Measurements from ENCODE around the gene SORCS2. TPM values are rescaled to one million over a fixed set of nuclear protein-coding genes. Genes with fewer than 3 reads are reported as not detected.

Gene SORCS2
- polyA plus RNA-seq, 1 donor from 2014 or later = 1.0 TPM

GRCh38 chr4:7391637-7392437, 199.5 kb downstream of the SORCS2 start:
- no peak overlapping the region for H3K9ac ChIP-seq (ENCODE audit: low read length)
- no peaks in the 10 kb centered on the region for H3F3A ChIP-seq (ENCODE audit: insufficient read depth, low read length, poor library complexity, severe bottlenecking)
- H3K4me2 ChIP-seq (ENCODE audit: low read length) = no peak overlapping the region
- no peak overlapping the region for H3K27ac ChIP-seq (ENCODE audit: low read length)
- no peaks in the 10 kb centered on the region for H4K20me1 ChIP-seq (ENCODE audit: insufficient read depth)
- no peaks in the 10 kb centered on the region for H3K79me2 ChIP-seq (replicated peaks; ENCODE audit: insufficient read depth, low read length)
- TF ChIP-seq TAF1 (IDR thresholded peaks at IDR 0.05; ENCODE audit: low read depth) (no peak), SMC3 (conservative IDR thresholded peaks at IDR 0.05; ENCODE audit: poor library complexity) (no peak), REST (IDR thresholded peaks at IDR 0.05; ENCODE audit: borderline replicate concordance) (no peak)
- no peak overlapping the region for H3K4me3 ChIP-seq (ENCODE audit: low read length)
- no peaks in the 10 kb centered on the region for H3K27me3 ChIP-seq (ENCODE audit: insufficient read depth, low read depth, low read length)
- no peaks in the 10 kb centered on the region for H3K9me2 ChIP-seq (ENCODE audit: insufficient read depth, low read length)
- no peaks in the 10 kb centered on the region for H3K36me3 ChIP-seq (ENCODE audit: insufficient read depth, low read length)
- no peaks in the 10 kb centered on the region for H3K9me3 ChIP-seq (ENCODE audit: low read length)
- no peak overlapping the region for H2AFZ ChIP-seq (ENCODE audit: low read depth, low read length)

DNA sequence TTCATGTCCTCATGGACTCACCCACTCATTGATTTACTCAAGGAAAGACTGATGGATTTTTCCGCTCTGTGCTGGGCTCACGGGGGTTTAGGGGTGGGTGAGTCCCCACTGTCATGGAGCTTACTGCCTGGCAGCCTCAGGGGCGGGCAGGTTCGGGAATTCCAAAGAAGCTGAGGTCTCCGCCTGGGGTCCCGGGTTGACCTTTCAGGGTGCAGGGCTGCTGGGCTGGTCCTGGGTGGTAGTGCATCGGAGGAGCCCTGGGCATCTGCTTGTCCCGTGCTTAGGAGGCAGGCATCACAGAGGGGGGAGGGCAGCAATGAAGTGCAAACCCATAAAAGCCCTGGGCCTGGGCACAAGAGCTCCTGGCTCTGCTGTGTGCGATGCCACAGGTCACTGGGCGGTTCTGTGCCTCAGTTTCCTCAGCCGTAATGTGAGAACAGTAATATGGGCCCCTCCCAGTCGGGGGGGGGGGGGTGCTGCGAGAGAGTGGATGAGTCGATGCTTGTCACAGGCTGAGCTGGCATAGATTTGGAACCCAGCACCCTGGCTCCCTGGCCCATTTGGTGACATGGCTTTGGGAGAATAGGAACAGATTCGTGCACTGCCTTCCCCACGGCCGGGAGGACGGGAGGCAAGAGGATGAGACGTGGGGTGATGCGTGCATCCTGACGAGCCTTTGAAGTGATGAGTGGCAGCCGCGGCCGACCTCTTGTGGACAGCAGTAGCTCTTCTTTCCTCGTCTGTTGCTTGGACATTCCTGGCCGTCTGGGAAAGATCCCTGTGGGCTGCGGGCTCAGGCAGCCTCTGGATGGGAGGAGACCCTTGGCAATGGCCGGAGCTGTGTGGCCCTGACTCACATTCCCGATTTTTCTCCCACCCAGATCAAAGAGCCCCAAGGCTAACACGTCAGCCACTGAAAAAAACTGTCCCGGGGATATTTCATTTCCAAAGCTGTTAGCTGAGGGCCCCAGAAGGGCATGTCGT, 200.4 kb downstream of the SORCS2 start:
- Histone ChIP-seq H3K9me2 (ENCODE audit: insufficient read depth, low read length) (no peaks in the 10 kb centered on the region), H3K27ac (ENCODE audit: low read length) (no peak overlapping the region), H3K4me3 (ENCODE audit: low read length) (no peak overlapping the region), H3K27me3 (ENCODE audit: insufficient read depth, low read depth, low read length) (no peaks in the 10 kb centered on the region), H4K20me1 (ENCODE audit: insufficient read depth) (no peaks in the 10 kb centered on the region), H3F3A (ENCODE audit: insufficient read depth, low read length, poor library complexity, severe bottlenecking) (no peaks in the 10 kb centered on the region), H3K9ac (ENCODE audit: low read length) (no peak overlapping the region), H3K36me3 (ENCODE audit: insufficient read depth, low read length) (no peaks in the 10 kb centered on the region), H2AFZ (ENCODE audit: low read depth, low read length) (no peak overlapping the region), H3K79me2 (replicated peaks; ENCODE audit: insufficient read depth, low read length) (no peaks in the 10 kb centered on the region), H3K4me2 (ENCODE audit: low read length) (no peak overlapping the region), H3K9me3 (ENCODE audit: low read length) (no peaks in the 10 kb centered on the region)
- TF ChIP-seq RAD21 (conservative IDR thresholded peaks at IDR 0.05) = no peak
- no peak for TF ChIP-seq SMC3 (conservative IDR thresholded peaks at IDR 0.05; ENCODE audit: poor library complexity)
- no peak for TF ChIP-seq REST (IDR thresholded peaks at IDR 0.05; ENCODE audit: borderline replicate concordance)
- TF ChIP-seq POLR2AphosphoS5 (IDR thresholded peaks at IDR 0.05) = no peak
- no peak for TF ChIP-seq TAF1 (IDR thresholded peaks at IDR 0.05; ENCODE audit: low read depth)
- no peak for TF ChIP-seq MXI1 (conservative IDR thresholded peaks at IDR 0.05; ENCODE audit: poor library complexity, severe bottlenecking)
- TF ChIP-seq EZH2 (IDR thresholded peaks at IDR 0.05; ENCODE audit: borderline replicate concordance, insufficient read depth, low read length, poor library complexity, severe bottlenecking) = no peak
- no peak for TF ChIP-seq CTCF (IDR thresholded peaks at IDR 0.05; ENCODE audit: poor library complexity, severe bottlenecking)
- TF ChIP-seq EP300 (conservative IDR thresholded peaks at IDR 0.05; ENCODE audit: poor library complexity, severe bottlenecking) = no peak

All from neural cell (in vitro differentiated cells).